ENCODE data around the gene NTM. TPM values are rescaled to one million over a fixed set of nuclear protein-coding genes. Genes with fewer than 3 reads are reported as not detected.

NTM gene
- total RNA-seq, 1 experiment from 2014 or later: 16.4 TPM

DNA sequence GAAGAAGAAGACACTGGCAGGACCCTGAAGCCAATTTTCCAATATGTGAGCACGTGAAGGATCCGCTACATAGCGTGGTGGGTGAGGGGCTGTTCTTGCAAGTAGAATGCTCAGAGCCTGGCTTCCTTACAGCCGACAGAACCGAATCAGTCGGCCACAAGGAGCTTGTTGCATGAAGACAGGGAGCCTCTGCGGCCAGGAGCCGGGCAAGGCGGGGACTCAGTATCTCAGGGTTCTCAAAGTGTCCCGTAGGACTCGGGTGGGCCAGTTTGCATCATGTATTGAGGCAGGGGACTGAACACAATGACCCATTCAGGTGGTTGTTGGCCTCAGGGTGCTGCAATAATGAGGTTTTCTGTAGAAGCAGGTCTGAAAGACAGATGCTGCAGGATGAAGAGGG, 289.5 kb downstream of the NTM start:
- Mint-ChIP-seq H3K4me1 (peaks cover 85% of the 10 kb centered on the region), H3K9me3 (no peaks in the 10 kb centered on the region), H3K36me3 (no peaks in the 10 kb centered on the region), H3K27ac (no peak overlapping the region), H3K27me3 (ENCODE audit: low read depth) (no peaks in the 10 kb centered on the region; the same call in 1 of the 2 replicates), H3K4me3 (no peak overlapping the region; the same call in 1 of the 2 replicates)
- ChIA-PET POLR2A (no interaction called here), CTCF (interaction anchor here (1.0 to 1.3 kb wide), 2 partner anchors 10 to 12 kb away, joined by 3 to 13 read pairs; no protein-coding TSS in a partner anchor)
- ATAC-seq: no peak
- DNase-seq (ENCODE audit: low spot score): no peak
- TF ChIP-seq, protein P1, sequence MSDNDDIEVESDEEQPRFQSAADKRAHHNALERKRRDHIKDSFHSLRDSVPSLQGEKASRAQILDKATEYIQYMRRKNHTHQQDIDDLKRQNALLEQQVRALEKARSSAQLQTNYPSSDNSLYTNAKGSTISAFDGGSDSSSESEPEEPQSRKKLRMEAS (CRISPR knock-in tag; IDR thresholded peaks at IDR 0.05): no peak
- no peak for TF ChIP-seq ZNF219 (CRISPR knock-in tag; IDR thresholded peaks at IDR 0.05; ENCODE audit: borderline replicate concordance)
- no peak for TF ChIP-seq EMX1 (CRISPR knock-in tag; IDR thresholded peaks at IDR 0.05)
- no peak for TF ChIP-seq NR3C1 (CRISPR knock-in tag; conservative IDR thresholded peaks at IDR 0.05; ENCODE audit: low read depth)
- TF ChIP-seq, protein P2, sequence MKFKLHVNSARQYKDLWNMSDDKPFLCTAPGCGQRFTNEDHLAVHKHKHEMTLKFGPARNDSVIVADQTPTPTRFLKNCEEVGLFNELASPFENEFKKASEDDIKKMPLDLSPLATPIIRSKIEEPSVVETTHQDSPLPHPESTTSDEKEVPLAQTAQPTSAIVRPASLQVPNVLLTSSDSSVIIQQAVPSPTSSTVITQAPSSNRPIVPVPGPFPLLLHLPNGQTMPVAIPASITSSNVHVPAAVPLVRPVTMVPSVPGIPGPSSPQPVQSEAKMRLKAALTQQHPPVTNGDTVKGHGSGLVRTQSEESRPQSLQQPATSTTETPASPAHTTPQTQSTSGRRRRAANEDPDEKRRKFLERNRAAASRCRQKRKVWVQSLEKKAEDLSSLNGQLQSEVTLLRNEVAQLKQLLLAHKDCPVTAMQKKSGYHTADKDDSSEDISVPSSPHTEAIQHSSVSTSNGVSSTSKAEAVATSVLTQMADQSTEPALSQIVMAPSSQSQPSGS (CRISPR knock-in tag; IDR thresholded peaks at IDR 0.05; ENCODE audit: borderline replicate concordance, low read depth): no peak
- TF ChIP-seq, protein P3, sequence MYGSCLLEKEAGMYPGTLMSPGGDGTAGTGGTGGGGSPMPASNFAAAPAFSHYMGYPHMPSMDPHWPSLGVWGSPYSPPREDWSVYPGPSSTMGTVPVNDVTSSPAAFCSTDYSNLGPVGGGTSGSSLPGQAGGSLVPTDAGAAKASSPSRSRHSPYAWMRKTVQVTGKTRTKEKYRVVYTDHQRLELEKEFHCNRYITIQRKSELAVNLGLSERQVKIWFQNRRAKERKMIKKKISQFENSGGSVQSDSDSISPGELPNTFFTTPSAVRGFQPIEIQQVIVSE (CRISPR knock-in tag; IDR thresholded peaks at IDR 0.05; ENCODE audit: borderline replicate concordance): no peak
- TF ChIP-seq, protein P4, sequence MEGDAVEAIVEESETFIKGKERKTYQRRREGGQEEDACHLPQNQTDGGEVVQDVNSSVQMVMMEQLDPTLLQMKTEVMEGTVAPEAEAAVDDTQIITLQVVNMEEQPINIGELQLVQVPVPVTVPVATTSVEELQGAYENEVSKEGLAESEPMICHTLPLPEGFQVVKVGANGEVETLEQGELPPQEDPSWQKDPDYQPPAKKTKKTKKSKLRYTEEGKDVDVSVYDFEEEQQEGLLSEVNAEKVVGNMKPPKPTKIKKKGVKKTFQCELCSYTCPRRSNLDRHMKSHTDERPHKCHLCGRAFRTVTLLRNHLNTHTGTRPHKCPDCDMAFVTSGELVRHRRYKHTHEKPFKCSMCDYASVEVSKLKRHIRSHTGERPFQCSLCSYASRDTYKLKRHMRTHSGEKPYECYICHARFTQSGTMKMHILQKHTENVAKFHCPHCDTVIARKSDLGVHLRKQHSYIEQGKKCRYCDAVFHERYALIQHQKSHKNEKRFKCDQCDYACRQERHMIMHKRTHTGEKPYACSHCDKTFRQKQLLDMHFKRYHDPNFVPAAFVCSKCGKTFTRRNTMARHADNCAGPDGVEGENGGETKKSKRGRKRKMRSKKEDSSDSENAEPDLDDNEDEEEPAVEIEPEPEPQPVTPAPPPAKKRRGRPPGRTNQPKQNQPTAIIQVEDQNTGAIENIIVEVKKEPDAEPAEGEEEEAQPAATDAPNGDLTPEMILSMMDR (IDR thresholded peaks at IDR 0.05): no peak
- no peak for TF ChIP-seq CBFB (CRISPR knock-in tag; IDR thresholded peaks at IDR 0.05; ENCODE audit: low read depth)
- TF ChIP-seq, protein P5, sequence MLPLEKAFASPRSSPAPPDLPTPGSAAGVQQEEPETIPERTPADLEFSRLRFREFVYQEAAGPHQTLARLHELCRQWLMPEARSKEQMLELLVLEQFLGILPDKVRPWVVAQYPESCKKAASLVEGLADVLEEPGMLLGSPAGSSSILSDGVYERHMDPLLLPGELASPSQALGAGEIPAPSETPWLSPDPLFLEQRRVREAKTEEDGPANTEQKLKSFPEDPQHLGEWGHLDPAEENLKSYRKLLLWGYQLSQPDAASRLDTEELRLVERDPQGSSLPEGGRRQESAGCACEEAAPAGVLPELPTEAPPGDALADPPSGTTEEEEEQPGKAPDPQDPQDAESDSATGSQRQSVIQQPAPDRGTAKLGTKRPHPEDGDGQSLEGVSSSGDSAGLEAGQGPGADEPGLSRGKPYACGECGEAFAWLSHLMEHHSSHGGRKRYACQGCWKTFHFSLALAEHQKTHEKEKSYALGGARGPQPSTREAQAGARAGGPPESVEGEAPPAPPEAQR (CRISPR knock-in tag; IDR thresholded peaks at IDR 0.05): no peak

DNA sequence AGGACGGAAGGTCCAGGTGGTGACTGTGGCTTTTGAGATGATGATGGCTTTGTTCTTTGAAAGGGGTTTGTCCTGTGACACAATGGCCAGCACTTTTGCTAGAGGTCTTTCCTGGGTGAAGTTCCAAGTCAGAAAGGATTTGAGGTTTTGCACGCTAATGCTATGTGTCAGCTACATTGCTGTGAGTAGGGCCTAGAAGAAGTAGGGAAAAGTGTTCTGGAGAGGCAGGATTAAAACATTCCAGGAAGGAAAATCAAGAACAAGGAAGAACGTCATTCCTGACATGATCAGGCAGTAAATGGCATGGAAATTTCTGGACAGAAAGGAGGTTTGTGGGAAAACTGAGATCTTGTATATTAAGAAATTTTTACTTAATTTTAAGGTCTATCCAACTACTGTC, 290.7 kb downstream of the NTM start:
- Mint-ChIP-seq H3K4me3 (no peak overlapping the region), H3K27ac (peak overlapping the region; percentile 54; the same call in 1 of the 2 replicates), H3K36me3 (no peaks in the 10 kb centered on the region), H3K9me3 (no peaks in the 10 kb centered on the region), H3K27me3 (ENCODE audit: low read depth) (no peaks in the 10 kb centered on the region; the same call in 1 of the 2 replicates), H3K4me1 (peaks cover 73% of the 10 kb centered on the region)
- CTCF ChIA-PET: interaction anchor here (1.0 kb wide), 1 partner anchor 597 kb away, joined by 4 read pairs; no protein-coding TSS in a partner anchor
- POLR2A ChIA-PET: no interaction called here
- DNase-seq (ENCODE audit: low spot score) (no peak), ATAC-seq (no peak)
- TF ChIP-seq GTF2I (CRISPR knock-in tag; conservative IDR thresholded peaks at IDR 0.05) (no peak), TEAD1 (CRISPR knock-in tag; IDR thresholded peaks at IDR 0.05) (no peak), ZNF396 (CRISPR knock-in tag; IDR thresholded peaks at IDR 0.05; ENCODE audit: borderline replicate concordance) (no peak), TP53 (CRISPR knock-in tag; IDR thresholded peaks at IDR 0.05) (no peak), CREM (CRISPR knock-in tag; IDR thresholded peaks at IDR 0.05) (no peak), IRF2 (CRISPR knock-in tag; IDR thresholded peaks at IDR 0.05; ENCODE audit: borderline replicate concordance, low read depth) (no peak), ZNF219 (CRISPR knock-in tag; IDR thresholded peaks at IDR 0.05; ENCODE audit: borderline replicate concordance) (no peak)
- TF ChIP-seq, protein P6, sequence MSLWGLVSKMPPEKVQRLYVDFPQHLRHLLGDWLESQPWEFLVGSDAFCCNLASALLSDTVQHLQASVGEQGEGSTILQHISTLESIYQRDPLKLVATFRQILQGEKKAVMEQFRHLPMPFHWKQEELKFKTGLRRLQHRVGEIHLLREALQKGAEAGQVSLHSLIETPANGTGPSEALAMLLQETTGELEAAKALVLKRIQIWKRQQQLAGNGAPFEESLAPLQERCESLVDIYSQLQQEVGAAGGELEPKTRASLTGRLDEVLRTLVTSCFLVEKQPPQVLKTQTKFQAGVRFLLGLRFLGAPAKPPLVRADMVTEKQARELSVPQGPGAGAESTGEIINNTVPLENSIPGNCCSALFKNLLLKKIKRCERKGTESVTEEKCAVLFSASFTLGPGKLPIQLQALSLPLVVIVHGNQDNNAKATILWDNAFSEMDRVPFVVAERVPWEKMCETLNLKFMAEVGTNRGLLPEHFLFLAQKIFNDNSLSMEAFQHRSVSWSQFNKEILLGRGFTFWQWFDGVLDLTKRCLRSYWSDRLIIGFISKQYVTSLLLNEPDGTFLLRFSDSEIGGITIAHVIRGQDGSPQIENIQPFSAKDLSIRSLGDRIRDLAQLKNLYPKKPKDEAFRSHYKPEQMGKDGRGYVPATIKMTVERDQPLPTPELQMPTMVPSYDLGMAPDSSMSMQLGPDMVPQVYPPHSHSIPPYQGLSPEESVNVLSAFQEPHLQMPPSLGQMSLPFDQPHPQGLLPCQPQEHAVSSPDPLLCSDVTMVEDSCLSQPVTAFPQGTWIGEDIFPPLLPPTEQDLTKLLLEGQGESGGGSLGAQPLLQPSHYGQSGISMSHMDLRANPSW (CRISPR knock-in tag; conservative IDR thresholded peaks at IDR 0.05; ENCODE audit: low read depth): no peak
- TF ChIP-seq, protein P2 (CRISPR knock-in tag; IDR thresholded peaks at IDR 0.05; ENCODE audit: borderline replicate concordance, low read depth): no peak
- TF ChIP-seq, protein P1 (CRISPR knock-in tag; IDR thresholded peaks at IDR 0.05): no peak
- TF ChIP-seq, protein P7, sequence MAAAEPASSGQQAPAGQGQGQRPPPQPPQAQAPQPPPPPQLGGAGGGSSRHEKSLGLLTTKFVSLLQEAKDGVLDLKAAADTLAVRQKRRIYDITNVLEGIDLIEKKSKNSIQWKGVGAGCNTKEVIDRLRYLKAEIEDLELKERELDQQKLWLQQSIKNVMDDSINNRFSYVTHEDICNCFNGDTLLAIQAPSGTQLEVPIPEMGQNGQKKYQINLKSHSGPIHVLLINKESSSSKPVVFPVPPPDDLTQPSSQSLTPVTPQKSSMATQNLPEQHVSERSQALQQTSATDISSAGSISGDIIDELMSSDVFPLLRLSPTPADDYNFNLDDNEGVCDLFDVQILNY (CRISPR knock-in tag; IDR thresholded peaks at IDR 0.05): no peak
- TF ChIP-seq, protein P8, sequence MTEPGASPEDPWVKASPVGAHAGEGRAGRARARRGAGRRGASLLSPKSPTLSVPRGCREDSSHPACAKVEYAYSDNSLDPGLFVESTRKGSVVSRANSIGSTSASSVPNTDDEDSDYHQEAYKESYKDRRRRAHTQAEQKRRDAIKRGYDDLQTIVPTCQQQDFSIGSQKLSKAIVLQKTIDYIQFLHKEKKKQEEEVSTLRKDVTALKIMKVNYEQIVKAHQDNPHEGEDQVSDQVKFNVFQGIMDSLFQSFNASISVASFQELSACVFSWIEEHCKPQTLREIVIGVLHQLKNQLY (CRISPR knock-in tag; IDR thresholded peaks at IDR 0.05): no peak
